Ascending aorta (tissue), 2 donors: ENCODE data around the gene GPR55. TPM values are rescaled to one million over a fixed set of nuclear protein-coding genes. Genes with fewer than 3 reads are reported as not detected.
"Not testable (repeated sequence)": the region's sequence is repeated elsewhere in the genome, so short reads cannot be mapped to it uniquely, and the experiment has no call there.

Experiments
- DNase-seq, 2 donors: peaks; one replicate each; pipeline ENCODE4 v3.0.0-alpha.2; 2019; ENCODE audit warnings: low spot score in 2 of 2
- H3K27ac ChIP-seq, 2 donors: fragments of 200-600 bp; sonication (generic); one replicate each; pipeline ENCODE4 v1.5.1; 2016 to 2017; ENCODE audit warnings: mild to moderate bottlenecking in 1 of 2
- H3K27me3 ChIP-seq: fragments of 200-600 bp; sonication (generic); one replicate; pipeline ENCODE4 v1.5.1; 2017
- H3K36me3 ChIP-seq, 2 donors: fragments of 200-600 bp; sonication (generic); one replicate each; pipeline ENCODE4 v1.5.1; 2016
- H3K4me1 ChIP-seq, 2 donors: fragments of 200-600 bp; sonication (generic); one replicate each; pipeline ENCODE4 v1.5.1; 2016 to 2017; ENCODE audit warnings: mild to moderate bottlenecking in 1 of 2
- H3K4me3 ChIP-seq, 2 donors: fragments of 200-600 bp; sonication (generic); one replicate each; pipeline ENCODE4 v1.5.1; 2016 to 2017; ENCODE audit warnings: mild to moderate bottlenecking in 1 of 2
- H3K9me3 ChIP-seq, 2 donors: fragments of 200-600 bp; sonication (generic); one replicate each; pipeline ENCODE4 v1.5.1; 2016
- CTCF ChIP-seq, 3 experiments: fragments of 200-600 bp in 2 of 3; fragments of 450-650 bp in 1 of 3; sonication (generic) in 2 of 3; IDR thresholded peaks; one replicate each; pipeline ENCODE4 v1.5.1; 2016 to 2019; ENCODE audit warnings: antibody characterized with exemption in 3 of 3, mild to moderate bottlenecking in 1 of 3, moderate library complexity in 1 of 3
- intact Hi-C: fragments of 100-400 bp; cut with DNase I; formaldehyde crosslinking; loops from one replicate; pipeline ENCODE4 v1.15.1; 2023
- total RNA-seq: library from RNA; depleted of rRNA; stranded (reverse); fragments of >200 nt; gene quantifications from one replicate; pipeline ENCODE4 v1.1.0, GENCODE V29; 2016

The GPR55 gene
- total RNA-seq = not detected

GRCh38 chr2:230924470-230925341 is at the start of gene GPR55:
Gene GPR55 (minus strand): TSS chr2:230925242. CDS start chr2:230910962, 14,280 bp downstream.
- no peaks in the 10 kb centered on the region for H3K27me3 ChIP-seq
- H3K4me3 ChIP-seq = no peak within 1 kb of the TSS
- TF ChIP-seq CTCF (IDR thresholded peaks at IDR 0.05) = no peak
- H3K4me1 ChIP-seq = no peaks in the 10 kb centered on the region
- intact Hi-C loops = no loop called here
- no peaks in the 10 kb centered on the region for H3K9me3 ChIP-seq
- DNase-seq = peak in 1 of 2 donors; percentile 61
- H3K36me3 ChIP-seq = no peaks in the 10 kb centered on the region
- no peak within 1 kb of the TSS for H3K27ac ChIP-seq

GRCh38 chr2:230974096-230974913 is 49.3 kb upstream of the GPR55 start:
- intact Hi-C loops = no loop called here
- Histone ChIP-seq H3K9me3 (no peaks in the 10 kb centered on the region), H3K27me3 (no peaks in the 10 kb centered on the region), H3K4me1 (no peaks in the 10 kb centered on the region), H3K27ac (no peak overlapping the region), H3K4me3 (no peak overlapping the region), H3K36me3 (no peaks in the 10 kb centered on the region)
- TF ChIP-seq CTCF (IDR thresholded peaks at IDR 0.05) = no peak
- no peak for DNase-seq

- Histone ChIP-seq H3K36me3 (no peaks in the 10 kb centered on the region), H3K27ac (no peak overlapping the region), H3K9me3 (no peaks in the 10 kb centered on the region), H3K4me1 (no peaks in the 10 kb centered on the region), H3K4me3 (no peak overlapping the region), H3K27me3 (no peaks in the 10 kb centered on the region)
- DNase-seq = no peak
- TF ChIP-seq CTCF (IDR thresholded peaks at IDR 0.05) = no peak
- intact Hi-C loops = no loop called here
These were observed 47.0 kb upstream of the GPR55 start for GRCh38 chr2:230972046-230972445.

GRCh38 chr2:230969659-230970015 is 44.6 kb upstream of the GPR55 start:
- DNase-seq = no peak
- H3K4me3 ChIP-seq = no peak overlapping the region
- no peaks in the 10 kb centered on the region for H3K4me1 ChIP-seq
- H3K27ac ChIP-seq = no peak overlapping the region
- no peaks in the 10 kb centered on the region for H3K27me3 ChIP-seq
- no peaks in the 10 kb centered on the region for H3K9me3 ChIP-seq
- H3K36me3 ChIP-seq = no peaks in the 10 kb centered on the region
- intact Hi-C loops = no loop called here
- no peak for TF ChIP-seq CTCF (IDR thresholded peaks at IDR 0.05)

GRCh38 chr2:230968921-230969658 is 44.0 kb upstream of the GPR55 start:
- no peak overlapping the region for H3K27ac ChIP-seq
- H3K4me1 ChIP-seq = no peaks in the 10 kb centered on the region
- no peak overlapping the region for H3K4me3 ChIP-seq
- TF ChIP-seq CTCF (IDR thresholded peaks at IDR 0.05) = no peak
- no peaks in the 10 kb centered on the region for H3K27me3 ChIP-seq
- intact Hi-C loops = no loop called here
- no peaks in the 10 kb centered on the region for H3K9me3 ChIP-seq
- no peaks in the 10 kb centered on the region for H3K36me3 ChIP-seq
- no peak for DNase-seq

- H3K4me3 ChIP-seq, H3K27me3 ChIP-seq, H3K9me3 ChIP-seq, intact Hi-C loops, H3K27ac ChIP-seq, H3K36me3 ChIP-seq, DNase-seq, H3K4me1 ChIP-seq: not testable (repeated sequence)
These were observed 43.3 kb upstream of the GPR55 start for GRCh38 chr2:230968314-230968713.
